ENCODE measurements around the gene TUBGCP2. TPM values are rescaled to one million over a fixed set of nuclear protein-coding genes. Genes with fewer than 3 reads are reported as not detected.

TUBGCP2 gene
- total and polyA plus RNA-seq, 2 of the 13 experiments (the other 11 are each of a cell fraction or from before 2014, with no cell fraction given), result 21.3 to 34.5 TPM

DNA sequence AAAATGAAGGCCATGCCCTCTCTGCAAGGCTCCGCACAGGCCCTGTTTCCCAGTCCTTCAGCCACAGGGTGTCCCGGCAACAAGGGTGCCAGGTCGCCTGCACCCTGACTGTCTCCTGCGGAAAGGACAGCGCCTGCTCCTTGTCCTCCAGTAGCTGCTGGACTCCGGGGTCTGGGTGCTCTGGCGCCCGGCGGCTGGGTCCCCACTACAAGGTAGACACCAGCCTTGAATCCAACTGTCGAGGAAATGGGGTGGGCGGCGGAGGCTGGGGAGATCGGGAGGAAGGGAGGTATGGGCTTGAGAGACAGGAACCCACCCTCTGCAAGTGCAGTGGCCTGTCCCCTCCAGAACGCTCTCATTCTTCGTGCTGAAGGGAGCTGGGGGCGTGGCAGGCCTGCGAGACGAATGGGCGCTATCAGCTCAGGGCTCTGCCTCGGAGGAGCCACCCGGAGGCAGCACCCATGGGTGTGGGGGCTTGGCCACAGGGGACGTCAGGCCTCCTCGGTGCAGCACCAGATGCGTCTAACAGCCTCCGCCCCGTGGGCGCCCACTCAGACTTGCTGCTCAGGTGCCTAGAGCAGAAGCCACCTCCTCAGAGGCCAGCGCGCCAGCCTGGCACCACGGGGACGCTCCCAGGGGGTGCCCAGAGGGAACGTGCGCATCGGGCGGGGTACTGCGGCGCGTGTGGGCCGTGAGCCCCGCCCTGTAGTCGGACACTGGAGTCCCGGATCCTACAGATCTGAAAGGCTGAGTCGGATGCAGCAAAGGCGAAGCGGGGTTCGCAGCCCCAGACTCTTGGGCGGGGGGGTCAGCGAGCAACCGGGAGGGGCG is 47.6 kb downstream of the TUBGCP2 start (continued):
- TF ChIP-seq, protein P1, sequence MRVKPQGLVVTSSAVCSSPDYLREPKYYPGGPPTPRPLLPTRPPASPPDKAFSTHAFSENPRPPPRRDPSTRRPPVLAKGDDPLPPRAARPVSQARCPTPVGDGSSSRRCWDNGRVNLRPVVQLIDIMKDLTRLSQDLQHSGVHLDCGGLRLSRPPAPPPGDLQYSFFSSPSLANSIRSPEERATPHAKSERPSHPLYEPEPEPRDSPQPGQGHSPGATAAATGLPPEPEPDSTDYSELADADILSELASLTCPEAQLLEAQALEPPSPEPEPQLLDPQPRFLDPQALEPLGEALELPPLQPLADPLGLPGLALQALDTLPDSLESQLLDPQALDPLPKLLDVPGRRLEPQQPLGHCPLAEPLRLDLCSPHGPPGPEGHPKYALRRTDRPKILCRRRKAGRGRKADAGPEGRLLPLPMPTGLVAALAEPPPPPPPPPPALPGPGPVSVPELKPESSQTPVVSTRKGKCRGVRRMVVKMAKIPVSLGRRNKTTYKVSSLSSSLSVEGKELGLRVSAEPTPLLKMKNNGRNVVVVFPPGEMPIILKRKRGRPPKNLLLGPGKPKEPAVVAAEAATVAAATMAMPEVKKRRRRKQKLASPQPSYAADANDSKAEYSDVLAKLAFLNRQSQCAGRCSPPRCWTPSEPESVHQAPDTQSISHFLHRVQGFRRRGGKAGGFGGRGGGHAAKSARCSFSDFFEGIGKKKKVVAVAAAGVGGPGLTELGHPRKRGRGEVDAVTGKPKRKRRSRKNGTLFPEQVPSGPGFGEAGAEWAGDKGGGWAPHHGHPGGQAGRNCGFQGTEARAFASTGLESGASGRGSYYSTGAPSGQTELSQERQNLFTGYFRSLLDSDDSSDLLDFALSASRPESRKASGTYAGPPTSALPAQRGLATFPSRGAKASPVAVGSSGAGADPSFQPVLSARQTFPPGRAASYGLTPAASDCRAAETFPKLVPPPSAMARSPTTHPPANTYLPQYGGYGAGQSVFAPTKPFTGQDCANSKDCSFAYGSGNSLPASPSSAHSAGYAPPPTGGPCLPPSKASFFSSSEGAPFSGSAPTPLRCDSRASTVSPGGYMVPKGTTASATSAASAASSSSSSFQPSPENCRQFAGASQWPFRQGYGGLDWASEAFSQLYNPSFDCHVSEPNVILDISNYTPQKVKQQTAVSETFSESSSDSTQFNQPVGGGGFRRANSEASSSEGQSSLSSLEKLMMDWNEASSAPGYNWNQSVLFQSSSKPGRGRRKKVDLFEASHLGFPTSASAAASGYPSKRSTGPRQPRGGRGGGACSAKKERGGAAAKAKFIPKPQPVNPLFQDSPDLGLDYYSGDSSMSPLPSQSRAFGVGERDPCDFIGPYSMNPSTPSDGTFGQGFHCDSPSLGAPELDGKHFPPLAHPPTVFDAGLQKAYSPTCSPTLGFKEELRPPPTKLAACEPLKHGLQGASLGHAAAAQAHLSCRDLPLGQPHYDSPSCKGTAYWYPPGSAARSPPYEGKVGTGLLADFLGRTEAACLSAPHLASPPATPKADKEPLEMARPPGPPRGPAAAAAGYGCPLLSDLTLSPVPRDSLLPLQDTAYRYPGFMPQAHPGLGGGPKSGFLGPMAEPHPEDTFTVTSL (CRISPR knock-in tag; IDR thresholded peaks at IDR 0.05; ENCODE audit: borderline replicate concordance), result no peak
- TF ChIP-seq, protein P2, sequence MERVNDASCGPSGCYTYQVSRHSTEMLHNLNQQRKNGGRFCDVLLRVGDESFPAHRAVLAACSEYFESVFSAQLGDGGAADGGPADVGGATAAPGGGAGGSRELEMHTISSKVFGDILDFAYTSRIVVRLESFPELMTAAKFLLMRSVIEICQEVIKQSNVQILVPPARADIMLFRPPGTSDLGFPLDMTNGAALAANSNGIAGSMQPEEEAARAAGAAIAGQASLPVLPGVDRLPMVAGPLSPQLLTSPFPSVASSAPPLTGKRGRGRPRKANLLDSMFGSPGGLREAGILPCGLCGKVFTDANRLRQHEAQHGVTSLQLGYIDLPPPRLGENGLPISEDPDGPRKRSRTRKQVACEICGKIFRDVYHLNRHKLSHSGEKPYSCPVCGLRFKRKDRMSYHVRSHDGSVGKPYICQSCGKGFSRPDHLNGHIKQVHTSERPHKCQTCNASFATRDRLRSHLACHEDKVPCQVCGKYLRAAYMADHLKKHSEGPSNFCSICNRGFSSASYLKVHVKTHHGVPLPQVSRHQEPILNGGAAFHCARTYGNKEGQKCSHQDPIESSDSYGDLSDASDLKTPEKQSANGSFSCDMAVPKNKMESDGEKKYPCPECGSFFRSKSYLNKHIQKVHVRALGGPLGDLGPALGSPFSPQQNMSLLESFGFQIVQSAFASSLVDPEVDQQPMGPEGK (CRISPR knock-in tag; IDR thresholded peaks at IDR 0.05), result 0 out of 2 replicates have a peak, but pooled peaks have one; percentile 7
- TF ChIP-seq IRF2 (CRISPR knock-in tag; IDR thresholded peaks at IDR 0.05), result no peak
- TF ChIP-seq PHF20 (CRISPR knock-in tag; IDR thresholded peaks at IDR 0.05), result no peak
- no peak for TF ChIP-seq SOX13 (IDR thresholded peaks at IDR 0.05)
- TF ChIP-seq SOX13 (CRISPR knock-in tag; conservative IDR thresholded peaks at IDR 0.05 in 1 of 2, IDR thresholded peaks at IDR 0.05 in 1 of 2), result no peak
- TF ChIP-seq, protein P3, sequence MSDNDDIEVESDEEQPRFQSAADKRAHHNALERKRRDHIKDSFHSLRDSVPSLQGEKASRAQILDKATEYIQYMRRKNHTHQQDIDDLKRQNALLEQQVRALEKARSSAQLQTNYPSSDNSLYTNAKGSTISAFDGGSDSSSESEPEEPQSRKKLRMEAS (IDR thresholded peaks at IDR 0.05), result peak; percentile 12; the same call in 1 of the 2 replicates
- TF ChIP-seq, protein P4, sequence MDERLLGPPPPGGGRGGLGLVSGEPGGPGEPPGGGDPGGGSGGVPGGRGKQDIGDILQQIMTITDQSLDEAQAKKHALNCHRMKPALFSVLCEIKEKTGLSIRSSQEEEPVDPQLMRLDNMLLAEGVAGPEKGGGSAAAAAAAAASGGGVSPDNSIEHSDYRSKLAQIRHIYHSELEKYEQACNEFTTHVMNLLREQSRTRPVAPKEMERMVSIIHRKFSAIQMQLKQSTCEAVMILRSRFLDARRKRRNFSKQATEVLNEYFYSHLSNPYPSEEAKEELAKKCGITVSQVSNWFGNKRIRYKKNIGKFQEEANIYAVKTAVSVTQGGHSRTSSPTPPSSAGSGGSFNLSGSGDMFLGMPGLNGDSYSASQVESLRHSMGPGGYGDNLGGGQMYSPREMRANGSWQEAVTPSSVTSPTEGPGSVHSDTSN (CRISPR knock-in tag; IDR thresholded peaks at IDR 0.05), result no peak
- TF ChIP-seq HNRNPL (IDR thresholded peaks at IDR 0.05; ENCODE audit: low read depth, low read length), result peak; percentile 86
- TF ChIP-seq SIX1 (CRISPR knock-in tag; IDR thresholded peaks at IDR 0.05; ENCODE audit: borderline replicate concordance), result no peak
